ENCODE measurements around the gene ALOX5AP. TPM values are rescaled to one million over a fixed set of nuclear protein-coding genes. Genes with fewer than 3 reads are reported as not detected.
A peak's percentile ranks its signal among the peaks of the same experiment; 100 is the strongest.

The ALOX5AP gene
- total RNA-seq, 1 donor from 2014 or later: not detected

- Mint-ChIP-seq H3K27me3 (ENCODE audit: low read depth) (no peaks in the 10 kb centered on the region), H3K27ac (ENCODE audit: unreplicated experiment) (no peak overlapping the region), H3K4me3 (no peak overlapping the region), H3K9me3 (no peaks in the 10 kb centered on the region), H3K36me3 (ENCODE audit: low read depth) (no peaks in the 10 kb centered on the region), H3K4me1 (peaks cover 16% of the 10 kb centered on the region)
- no peak for DNase-seq (ENCODE audit: low read depth, low spot score)
- TF ChIP-seq CTCF (conservative IDR thresholded peaks at IDR 0.05): no peak
These were observed 19.5 kb upstream of the ALOX5AP start for GRCh38 chr13:30715837-30716236.

GRCh38 chr13:30718661-30719524 is 16.4 kb upstream of the ALOX5AP start:
- Mint-ChIP-seq H3K4me1 (peaks cover 4% of the 10 kb centered on the region), H3K4me3 (no peak overlapping the region), H3K27me3 (ENCODE audit: low read depth) (no peaks in the 10 kb centered on the region), H3K27ac (ENCODE audit: unreplicated experiment) (no peak overlapping the region), H3K36me3 (ENCODE audit: low read depth) (no peaks in the 10 kb centered on the region), H3K9me3 (no peaks in the 10 kb centered on the region)
- DNase-seq (ENCODE audit: low read depth, low spot score): no peak
- TF ChIP-seq CTCF (conservative IDR thresholded peaks at IDR 0.05): no peak

GRCh38 chr13:30719525-30719914 is 15.8 kb upstream of the ALOX5AP start:
- Mint-ChIP-seq H3K36me3 (ENCODE audit: low read depth) (no peaks in the 10 kb centered on the region), H3K27ac (ENCODE audit: unreplicated experiment) (peak overlapping the region; percentile 19), H3K27me3 (ENCODE audit: low read depth) (no peaks in the 10 kb centered on the region), H3K4me3 (no peak overlapping the region), H3K4me1 (peaks cover 4% of the 10 kb centered on the region), H3K9me3 (no peaks in the 10 kb centered on the region)
- no peak for DNase-seq (ENCODE audit: low read depth, low spot score)
- no peak for TF ChIP-seq CTCF (conservative IDR thresholded peaks at IDR 0.05)

- H3K27ac Mint-ChIP-seq (ENCODE audit: unreplicated experiment): no peak overlapping the region
- no peaks in the 10 kb centered on the region for H3K27me3 Mint-ChIP-seq (ENCODE audit: low read depth)
- H3K9me3 Mint-ChIP-seq: no peaks in the 10 kb centered on the region
- peaks cover 4% of the 10 kb centered on the region for H3K4me1 Mint-ChIP-seq
- DNase-seq (ENCODE audit: low read depth, low spot score): no peak
- H3K4me3 Mint-ChIP-seq: no peak overlapping the region
- TF ChIP-seq CTCF (conservative IDR thresholded peaks at IDR 0.05): no peak
- H3K36me3 Mint-ChIP-seq (ENCODE audit: low read depth): no peaks in the 10 kb centered on the region
These were observed 15.0 kb upstream of the ALOX5AP start for GRCh38 chr13:30720172-30720869.

- TF ChIP-seq CTCF (conservative IDR thresholded peaks at IDR 0.05): no peak
- no peak for DNase-seq (ENCODE audit: low read depth, low spot score)
- no peaks in the 10 kb centered on the region for H3K9me3 Mint-ChIP-seq
- no peaks in the 10 kb centered on the region for H3K27me3 Mint-ChIP-seq (ENCODE audit: low read depth)
- no peak overlapping the region for H3K27ac Mint-ChIP-seq (ENCODE audit: unreplicated experiment)
- H3K4me1 Mint-ChIP-seq: peaks cover 4% of the 10 kb centered on the region
- H3K4me3 Mint-ChIP-seq: no peak overlapping the region
- H3K36me3 Mint-ChIP-seq (ENCODE audit: low read depth): no peaks in the 10 kb centered on the region
These were observed 13.4 kb upstream of the ALOX5AP start for GRCh38 chr13:30721936-30722335.

Data from neural crest cell (in vitro differentiated cells).